Occipital lobe (tissue), 2 donors: ENCODE data around the gene PSG1. TPM values are rescaled to one million over a fixed set of nuclear protein-coding genes. Genes with fewer than 3 reads are reported as not detected.
"Not testable (repeated sequence)": the region's sequence is repeated elsewhere in the genome, so short reads cannot be mapped to it uniquely, and the experiment has no call there.

ENCODE experiments used
- DNase-seq: peaks from one replicate; lab custom pipeline; 2025; lab: John Stamatoyannopoulos, UW
- total RNA-seq: library from RNA; depleted of rRNA; stranded (reverse); fragments of >200 nt; gene quantifications from one replicate; pipeline ENCODE4 v1.2.3, GENCODE V29; 2014

Gene PSG1
- total RNA-seq = not detected

DNA sequence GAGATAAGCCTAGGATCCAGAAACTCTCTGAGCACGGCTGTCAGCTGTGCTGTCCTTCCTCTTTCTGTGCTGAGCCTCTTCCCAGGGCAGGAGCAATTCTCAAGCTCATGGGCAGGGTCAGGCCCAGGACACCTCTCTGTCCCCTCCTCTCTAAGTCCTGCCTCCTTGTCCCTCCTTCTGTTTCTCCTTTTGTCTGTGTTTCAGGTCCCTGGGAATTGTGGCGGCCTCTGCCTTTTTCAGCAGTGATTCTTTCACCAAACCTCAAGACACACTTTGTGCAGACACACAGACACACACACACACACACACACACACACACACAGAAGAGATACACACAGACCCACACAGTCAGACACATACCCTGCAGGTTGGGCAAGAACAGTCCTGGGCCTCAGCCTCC lies at the start of gene PSG1:
PSG1 (minus strand) TSS at position 101 of the 400 bp plus-strand sequence. CDS start 132 bp downstream, outside the sequence.
- DNase-seq = no peak

DNA sequence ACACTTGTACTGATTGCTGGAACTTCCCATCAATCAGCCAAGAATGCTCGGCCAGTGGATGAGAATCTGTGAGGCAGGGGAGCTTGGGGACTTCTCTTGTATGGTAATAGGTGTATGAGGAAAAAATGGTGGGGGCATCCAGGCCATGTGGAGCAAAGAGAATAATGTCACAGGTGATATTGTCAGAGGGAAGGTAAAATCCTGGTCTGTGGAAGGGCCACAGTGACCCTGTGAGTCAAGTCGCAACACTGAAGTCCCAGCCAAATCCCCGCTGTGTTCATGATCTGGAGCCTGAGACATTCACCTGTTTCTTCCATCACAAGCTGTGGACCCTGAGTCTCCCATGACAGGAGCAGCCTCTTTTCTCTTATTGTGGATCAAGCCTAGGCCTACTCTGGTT lies 49.4 kb upstream of the PSG1 start:
- no peak for DNase-seq

DNA sequence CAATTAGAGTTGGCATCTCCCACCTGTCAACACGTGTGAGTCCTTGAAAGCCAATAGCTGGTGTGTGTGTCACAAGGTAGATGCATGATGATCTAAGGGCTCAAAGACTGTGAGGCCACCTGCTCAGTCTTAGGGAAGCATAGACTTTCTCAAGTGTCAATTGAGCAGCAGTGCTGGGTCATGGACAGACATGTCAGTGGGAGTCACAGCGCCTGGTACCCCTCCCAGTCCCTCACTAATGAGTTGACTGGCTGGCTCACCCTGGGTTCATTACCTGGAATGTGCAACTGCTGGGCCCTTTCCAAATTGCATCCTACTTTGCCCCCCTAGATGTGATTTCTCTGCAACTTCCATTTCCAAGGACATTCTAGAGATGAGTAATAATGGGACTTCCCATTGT lies 47.3 kb upstream of the PSG1 start:
- DNase-seq = no peak

DNA sequence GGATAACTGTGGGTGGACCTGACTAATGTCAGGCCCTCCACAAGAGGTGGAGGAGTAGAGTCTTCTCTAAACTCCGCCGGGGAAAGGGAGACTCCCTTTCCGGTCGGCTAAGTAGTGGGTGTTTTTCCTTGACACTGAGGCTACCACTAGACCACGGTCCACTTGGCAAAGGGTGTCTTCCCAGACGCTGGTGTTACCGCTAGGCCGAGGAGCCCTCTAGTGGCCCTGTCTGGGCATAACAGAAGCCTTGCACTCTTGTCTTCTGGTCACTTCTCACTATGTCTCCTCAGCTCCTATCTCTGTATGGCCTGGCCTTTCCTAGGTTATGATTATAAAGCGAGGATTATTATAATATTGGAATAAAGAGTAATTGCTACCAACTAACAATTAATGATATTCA lies 43.6 kb upstream of the PSG1 start:
- not testable (repeated sequence) for DNase-seq

DNA sequence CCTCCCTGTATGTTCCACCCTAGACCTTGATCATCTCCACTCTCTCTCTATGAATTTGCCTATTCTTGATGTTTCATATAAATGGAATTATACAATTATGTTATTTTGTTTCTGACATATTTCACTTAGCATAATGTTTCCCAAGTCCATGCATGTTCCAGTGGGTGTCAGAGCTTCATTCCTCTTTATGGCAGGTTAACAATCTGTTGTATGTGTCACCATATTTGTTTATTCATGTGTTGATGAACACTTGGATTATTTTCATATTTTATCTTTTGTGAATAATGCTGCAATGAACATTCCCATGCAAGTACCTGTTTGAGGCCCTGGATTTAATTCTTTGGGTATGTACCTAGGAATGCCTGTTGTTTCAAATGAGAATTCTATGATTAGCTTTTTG lies 41.5 kb upstream of the PSG1 start:
- DNase-seq = not testable (repeated sequence)

DNA sequence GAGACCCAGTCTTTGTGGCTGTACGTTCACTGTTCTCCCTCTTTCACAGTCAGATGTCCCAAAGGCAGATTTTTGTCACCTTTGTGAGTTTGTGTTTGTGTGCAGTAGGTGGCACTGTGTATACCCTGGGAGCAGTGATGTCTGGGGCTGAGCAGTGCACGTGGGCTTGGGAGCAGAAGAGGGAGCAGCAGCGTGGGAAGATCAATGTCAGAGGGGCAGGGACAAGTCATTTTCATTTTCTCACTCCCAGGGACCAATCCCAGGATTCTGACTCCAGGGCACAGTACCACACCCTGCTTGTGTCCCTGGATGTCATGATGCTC lies 40.2 kb upstream of the PSG1 start:
- no peak for DNase-seq

DNA sequence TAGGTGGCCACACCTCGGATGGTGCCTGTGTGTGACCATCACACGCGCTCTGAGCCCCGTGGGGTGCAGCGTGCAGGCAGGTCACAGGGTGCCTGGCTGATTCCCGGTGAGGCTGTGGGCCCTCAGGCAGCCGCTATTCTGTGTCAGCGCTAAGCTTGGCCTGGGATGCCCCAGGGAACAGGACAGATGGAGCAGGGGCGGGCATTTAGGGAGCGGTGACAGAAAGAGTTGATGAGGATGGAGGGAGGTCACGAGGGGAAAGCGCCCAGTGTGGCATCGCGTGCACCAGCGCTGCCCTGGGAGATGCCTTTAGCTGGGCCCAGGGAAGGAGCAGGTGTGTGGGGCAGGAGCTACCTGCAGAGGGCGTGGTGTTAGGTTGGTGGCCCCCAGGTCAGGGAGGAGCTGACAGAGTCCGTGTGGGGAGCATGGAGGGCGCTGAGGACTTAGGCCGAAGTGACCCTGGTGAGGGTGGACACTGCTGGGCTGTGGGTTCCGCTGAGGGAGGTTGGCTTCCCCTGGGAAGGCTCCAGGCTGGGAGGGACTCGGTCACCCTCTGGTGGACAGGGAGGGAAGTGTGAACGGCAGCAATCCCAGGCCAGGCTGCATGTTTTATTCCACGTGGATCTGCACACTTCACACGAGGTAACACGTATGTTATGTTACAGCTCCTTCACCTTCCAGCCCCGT lies 39.7 kb upstream of the PSG1 start:
- DNase-seq = not testable (repeated sequence)

DNA sequence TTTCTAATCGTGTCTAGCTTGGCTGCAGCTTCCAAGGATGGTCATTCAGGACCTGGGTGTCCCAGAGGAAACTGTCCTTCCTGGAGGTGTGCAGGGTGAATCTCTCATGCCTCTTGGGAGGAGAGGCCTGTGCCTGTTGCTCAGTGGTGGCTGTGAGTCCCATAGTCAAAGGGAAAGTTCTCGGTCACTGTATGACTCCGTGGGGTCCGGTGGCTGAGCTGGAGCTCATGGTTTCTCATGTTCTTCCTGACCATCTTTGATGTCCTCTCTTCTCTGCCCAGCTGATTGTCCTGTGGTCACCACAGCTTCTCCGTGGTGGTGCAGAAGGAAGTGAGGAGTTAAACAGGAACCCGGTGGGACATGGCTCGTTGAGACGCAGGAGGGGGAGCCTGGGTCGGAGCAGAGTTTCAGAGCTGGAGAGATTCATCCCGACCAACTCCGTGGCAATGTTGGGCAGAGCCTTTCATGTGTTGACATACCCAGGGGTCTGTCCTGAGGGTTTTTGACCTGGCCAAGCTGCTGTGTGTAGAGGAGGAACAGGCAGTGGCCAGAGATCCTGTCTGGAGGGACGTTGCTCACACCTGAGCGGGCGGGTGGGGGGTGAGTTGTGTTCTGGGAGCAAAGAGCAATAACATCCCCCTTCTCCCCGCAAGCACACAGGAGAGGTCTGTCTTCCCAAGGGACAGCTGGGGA lies 39.0 kb upstream of the PSG1 start:
- not testable (repeated sequence) for DNase-seq

DNA sequence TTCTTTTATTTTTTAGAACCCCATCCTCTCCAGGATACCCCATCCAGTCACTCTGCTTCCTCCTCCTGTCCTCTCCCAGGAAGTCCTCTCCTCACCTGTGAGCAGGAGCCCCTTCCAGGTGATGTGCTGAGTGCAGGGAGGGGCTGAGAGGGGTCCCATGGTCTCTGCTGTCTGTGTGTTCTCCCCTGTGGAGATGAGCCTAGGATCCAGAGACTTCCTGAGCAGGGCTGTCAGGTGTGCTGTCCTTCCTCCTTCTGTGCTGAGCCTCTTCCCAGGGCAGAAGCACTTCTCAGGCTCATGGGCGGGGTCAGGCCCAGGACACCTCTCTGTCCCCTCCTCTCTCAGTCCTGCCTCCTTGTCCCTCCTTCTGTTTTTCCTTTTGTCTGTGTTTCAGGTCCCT lies 38.1 kb upstream of the PSG1 start, which contains the start of gene PSG6:
PSG6 (minus strand) TSS at position 261 of the 400 bp plus-strand sequence; CDS start at position 159, 102 bp downstream.
- DNase-seq = not testable (repeated sequence)

DNA sequence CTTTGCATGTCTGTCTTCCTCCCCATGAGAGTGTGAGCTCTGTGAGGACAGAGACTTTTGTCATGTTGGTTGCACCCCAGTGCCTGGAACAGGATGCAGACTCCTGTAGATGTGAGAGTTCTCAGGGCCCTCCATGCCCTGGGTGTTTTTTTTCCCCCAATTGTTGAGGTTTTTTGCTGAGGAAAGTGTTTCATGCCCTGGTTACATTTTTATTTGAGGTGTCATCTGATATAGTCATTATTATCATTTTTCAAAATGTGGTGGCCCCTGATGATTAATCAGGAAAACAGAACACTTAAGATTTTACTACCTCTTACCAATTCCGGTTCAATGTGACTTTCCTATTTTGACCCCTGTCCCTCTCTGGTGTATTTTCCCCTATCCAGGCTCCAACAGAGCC lies 37.4 kb upstream of the PSG1 start:
- not testable (repeated sequence) for DNase-seq

DNA sequence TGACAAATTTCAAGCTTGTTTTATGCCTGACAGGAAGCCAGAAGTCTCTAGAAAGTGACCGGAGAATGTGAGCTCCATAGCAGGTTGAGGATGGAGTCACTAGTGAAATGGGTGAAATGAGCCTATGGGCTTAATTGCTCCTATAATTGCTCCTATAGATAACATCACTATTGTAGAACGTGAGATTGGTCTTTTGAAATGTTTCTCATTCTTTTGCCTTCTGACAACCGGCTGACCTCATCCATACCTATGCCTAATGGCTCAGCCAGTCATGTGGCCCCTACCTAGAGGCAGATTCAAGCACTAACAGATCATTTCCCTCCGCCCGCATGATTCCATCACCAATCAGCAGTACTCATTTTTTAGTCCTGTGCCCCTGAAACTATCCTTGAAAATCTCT lies 34.0 kb upstream of the PSG1 start:
- not testable (repeated sequence) for DNase-seq

DNA sequence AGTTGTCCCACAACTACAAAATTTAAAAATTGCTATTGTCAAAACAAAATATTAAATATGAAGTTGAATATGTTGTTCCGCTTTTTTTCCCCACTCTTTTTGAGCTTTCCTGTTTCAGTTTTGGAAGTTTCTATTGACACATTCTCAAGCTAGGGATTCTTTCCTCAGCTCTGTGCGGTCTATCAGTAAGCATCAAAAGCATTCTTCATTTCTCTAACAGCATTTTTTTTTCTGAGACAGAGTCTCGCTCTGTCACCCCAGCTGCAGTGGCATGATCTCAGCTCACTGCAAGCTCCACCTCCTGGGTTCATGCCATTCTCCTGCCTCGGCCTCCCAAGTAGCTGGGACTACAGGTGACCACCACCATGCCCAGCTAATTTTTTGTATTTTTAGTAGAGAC lies 33.4 kb upstream of the PSG1 start:
- DNase-seq = not testable (repeated sequence)

DNA sequence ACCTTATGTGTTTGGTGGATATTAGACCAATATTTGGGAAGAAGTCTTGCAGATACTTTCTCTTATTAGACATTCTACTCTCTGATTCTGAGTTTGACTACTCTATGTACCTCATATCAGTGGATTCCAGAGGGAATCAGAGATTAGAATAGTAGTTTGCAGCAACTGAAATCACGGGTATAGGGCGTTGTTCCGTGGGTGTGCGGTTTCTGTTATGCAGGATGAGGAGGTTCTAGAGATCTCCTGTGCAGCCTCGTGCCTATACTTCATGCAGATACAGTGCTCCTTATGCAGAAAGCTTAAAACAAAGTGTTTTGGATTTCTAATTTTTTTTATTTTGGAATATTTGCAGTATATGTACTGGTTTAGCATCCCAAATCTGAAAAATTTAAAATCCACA lies 32.2 kb upstream of the PSG1 start:
- not testable (repeated sequence) for DNase-seq

DNA sequence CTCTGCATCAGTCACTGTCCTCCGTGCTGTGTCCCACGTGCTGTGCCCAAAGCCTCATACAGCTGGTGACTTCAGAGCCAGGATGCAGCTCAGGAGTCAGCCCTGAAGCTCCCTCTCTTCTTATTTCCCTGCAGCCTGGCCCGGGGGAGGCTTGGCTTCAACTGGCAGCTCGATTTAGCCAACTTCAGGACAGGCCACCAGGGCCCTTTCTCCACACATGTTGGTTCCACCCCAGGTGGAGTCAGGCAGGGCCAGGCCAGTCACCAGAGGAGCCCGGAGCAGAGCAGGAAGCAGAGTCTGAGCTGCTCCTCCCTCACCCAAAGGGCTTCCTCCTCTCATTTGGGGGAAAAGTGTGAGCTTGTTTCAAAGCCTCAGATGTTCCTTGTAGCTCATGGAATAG lies 26.6 kb upstream of the PSG1 start:
- not testable (repeated sequence) for DNase-seq

DNA sequence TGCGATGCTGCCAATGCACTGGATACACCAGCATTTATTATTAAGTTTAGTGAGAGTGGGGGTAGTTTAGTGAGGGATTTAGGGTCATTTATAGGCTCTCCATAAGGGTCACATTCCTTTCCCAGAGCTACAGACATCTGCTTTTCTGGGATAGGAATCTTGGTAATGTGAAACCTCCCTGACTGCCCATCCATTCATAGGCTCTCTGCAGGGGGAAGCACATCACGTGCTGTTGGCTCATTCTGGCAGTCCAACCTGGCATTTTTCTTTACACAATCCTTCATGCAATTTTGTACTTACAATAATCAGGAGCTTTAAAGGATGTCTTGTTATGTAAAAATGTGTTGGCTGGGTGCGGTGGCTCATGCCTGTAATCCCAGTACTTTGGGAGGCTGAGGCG lies 21.0 kb upstream of the PSG1 start:
- not testable (repeated sequence) for DNase-seq

DNA sequence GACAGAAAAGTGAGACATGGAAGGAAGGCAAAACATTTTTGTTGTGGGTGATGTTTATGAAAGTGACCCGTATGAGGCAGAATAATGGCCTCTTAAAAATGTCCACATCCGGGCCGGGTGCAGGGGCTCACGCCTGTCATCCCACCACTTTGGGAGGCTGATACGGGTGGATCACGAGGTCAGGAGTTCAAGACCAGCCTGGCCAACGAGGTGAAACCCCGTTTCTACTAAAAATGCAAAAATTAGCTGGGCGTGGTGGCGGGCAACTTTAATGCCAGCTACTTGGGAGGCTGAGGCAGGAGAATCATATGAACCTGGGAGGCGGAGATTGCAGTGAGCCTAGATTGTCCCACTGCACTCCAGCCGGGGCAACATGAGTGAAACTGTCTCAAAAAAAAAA lies 20.2 kb upstream of the PSG1 start:
- DNase-seq = not testable (repeated sequence)

DNA sequence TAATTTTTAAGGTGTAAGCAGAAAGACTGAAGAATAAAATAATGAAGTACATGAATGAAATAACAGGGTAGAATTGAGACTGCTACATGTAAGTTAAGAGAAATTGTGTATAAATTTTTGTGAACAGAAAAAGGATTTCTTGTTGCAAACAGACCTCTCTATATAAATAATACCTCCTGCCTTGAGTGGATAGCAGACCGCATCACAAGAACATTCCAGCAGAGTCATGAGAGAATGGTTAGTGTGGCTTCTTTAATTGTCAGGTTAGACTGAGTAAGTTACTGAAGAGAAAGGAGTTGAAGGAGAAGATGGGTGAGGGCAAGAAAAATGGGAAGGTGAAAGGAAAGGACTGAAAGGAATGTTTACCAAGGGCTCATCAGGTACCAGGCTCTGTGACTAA lies 19.6 kb upstream of the PSG1 start:
- DNase-seq = not testable (repeated sequence)

DNA sequence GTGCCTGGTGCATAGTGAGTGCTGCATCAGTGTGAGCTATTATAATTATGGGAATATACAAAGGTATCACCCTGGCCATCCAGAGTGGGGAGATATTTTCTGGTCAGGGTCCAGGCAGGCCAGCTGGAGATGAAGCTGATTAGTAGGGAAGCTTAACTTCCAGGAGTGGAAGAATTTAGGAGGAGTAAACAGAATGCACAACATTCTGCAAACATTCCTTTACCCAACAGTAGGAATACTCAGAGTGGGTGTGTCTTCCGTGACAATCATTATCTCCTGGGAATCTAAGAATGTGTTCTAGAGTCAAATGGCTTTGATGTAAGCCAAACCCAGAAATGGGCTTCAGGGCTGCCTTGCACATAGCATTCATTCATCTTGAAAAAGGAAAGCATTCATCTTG lies 19.1 kb upstream of the PSG1 start:
- DNase-seq = not testable (repeated sequence)

DNA sequence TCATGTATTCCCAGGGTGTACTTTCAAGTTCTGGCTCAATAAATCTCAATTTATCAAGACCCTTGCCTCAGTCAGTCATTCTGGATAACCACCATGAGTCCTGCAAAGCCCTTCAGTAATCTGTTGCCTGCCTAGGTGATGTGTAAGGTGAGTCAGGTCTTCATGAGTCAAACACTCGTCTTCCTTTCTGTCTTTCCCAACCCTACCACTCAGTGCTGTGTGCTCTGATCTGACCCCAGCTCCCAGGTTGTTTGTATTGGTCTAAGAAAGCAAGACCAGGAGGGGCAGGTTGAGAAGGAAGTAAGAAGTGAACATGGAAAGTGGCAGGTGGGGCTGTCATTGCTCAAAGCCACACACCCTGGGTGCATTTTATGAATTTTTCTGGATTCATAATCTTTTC lies 18.2 kb upstream of the PSG1 start:
- DNase-seq = not testable (repeated sequence)

DNA sequence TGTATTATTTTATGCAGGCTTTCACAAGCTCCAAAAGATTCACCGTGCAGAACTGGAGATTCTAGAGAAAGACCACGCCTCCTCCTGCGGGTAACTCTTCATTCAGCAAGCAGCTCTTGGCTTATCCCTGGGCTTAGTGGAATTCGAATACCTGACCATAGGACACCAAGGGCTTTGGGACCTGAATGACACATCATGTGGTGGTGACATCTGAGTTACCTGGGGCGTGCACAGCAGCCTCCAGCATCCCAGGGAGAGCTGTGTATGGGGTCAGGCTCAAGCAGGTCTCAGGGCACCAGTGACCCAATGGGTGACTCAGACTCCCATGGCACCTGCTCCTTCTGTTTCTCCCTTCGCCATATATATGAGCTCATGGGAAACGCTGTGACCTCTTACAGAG lies 10.9 kb upstream of the PSG1 start:
- DNase-seq = not testable (repeated sequence)

DNA sequence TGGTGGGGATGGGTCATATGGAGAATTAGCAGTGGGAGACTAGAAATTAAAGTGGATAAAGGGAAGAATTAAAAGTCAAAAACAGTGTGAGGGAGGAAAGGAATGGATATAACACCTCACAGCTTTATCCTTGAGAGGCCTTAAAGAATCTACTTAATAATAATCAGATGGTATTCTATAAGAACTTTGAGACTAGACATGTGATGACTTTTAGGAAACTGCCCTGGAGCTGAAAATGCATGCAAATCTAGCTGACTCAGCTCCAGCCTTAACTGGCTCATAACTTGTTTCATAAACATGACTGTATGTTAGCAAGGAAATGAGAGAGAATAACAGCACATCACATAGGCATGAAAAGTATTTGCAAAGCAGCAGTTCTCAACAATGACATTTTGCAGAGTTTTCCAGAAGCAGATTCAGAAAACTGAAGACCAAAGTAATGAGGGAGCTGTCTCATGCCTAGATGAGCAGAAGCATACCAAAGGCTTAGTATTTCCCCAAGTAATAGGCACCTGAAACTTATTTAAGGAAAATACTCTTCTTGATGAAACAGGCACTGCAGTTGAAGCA lies 8.4 kb upstream of the PSG1 start:
- not testable (repeated sequence) for DNase-seq

DNA sequence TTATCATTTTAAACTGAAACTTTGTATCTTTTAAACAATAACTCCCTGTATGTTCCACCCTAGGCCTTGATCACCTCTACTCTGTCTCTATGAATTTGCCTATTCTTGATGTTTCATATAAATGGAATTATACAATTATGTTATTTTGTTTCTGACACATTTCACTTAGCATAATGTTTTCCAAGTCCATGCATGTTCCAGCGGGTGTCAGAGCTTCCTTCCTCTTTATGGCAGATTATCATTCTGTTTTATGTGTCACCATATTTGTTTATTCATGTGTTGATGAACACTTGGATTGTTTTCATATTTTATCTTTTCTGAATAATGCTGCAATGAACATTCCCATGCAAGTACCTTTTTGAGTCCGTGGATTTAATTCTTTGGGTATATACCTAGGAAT lies 3.2 kb upstream of the PSG1 start:
- DNase-seq = not testable (repeated sequence)

DNA sequence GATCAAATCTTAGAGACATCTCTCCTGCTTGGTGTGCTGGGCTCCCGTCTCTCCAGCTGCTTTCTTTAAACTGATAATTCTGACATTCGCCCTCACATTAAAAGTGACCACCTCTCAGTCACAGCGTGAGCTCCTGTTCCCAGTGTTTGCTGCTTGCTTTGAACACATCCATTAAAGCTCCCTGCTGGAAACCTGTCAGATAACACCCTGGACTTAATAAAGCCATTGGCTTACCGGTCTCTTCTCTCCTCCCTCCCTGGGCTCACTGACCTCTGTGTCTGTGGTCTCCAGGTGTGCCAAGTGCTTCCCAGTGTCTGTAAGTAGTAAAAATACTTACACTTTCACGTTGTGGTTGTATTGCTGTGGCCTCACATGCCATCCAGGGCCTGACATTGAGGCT lies 2.5 kb upstream of the PSG1 start:
- DNase-seq = not testable (repeated sequence)
